ENCODE results near the gene C5AR2. TPM values are rescaled to one million over a fixed set of nuclear protein-coding genes. Genes with fewer than 3 reads are reported as not detected.

The C5AR2 gene
- polyA plus RNA-seq, 1 of the 3 experiments (the other 2 are of a cell fraction) = not detected

DNA sequence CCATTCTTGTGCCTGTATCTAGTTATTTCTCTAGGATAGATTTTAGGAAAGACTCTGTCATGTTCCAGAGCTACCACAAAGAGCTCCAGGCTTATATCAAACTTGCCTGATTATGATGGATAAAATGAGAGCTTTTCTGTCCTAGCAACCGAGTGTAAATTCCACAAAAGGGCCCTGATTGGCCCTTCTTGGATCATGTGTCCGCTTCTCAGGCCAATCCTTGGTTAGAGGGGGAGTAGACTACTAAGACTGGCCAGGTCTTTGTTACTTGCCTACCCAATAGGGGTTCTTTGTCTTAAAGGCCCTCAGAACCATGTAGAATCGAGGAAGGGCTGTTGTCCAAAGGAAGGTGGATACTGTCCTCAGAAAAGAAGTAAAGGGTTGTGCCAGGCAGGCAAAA, 19.6 kb downstream of the C5AR2 start:
- H3F3A ChIP-seq (replicated peaks; ENCODE audit: insufficient read depth) = peaks cover 4% of the 10 kb centered on the region
- H4K20me1 ChIP-seq (ENCODE audit: insufficient read depth) = 0 out of 2 replicates have a peak, but pooled peaks cover 5% of the 10 kb centered on the region
- H3K36me3 ChIP-seq (replicated peaks in 1 of 2; ENCODE audit: control insufficient read depth in 1 of 2, insufficient read depth in 2 of 2, low read length in 1 of 2) = peaks cover 27 to 39% of the 10 kb centered on the region in 2 experiments
- peaks cover 56% of the 10 kb centered on the region for H3K79me2 ChIP-seq (ENCODE audit: insufficient read depth)
- peak; percentile 70 for DNase-seq
- peak; percentile 38; the same call in 1 of the 2 replicates for TF ChIP-seq USF2 (IDR thresholded peaks at IDR 0.05; ENCODE audit: borderline replicate concordance, low read depth, low read length)
- TF ChIP-seq RFX5 (IDR thresholded peaks at IDR 0.05; ENCODE audit: low read length) = peak; percentile 99
- TF ChIP-seq RAD21 (IDR thresholded peaks at IDR 0.05; ENCODE audit: low read length) = no peak
- TF ChIP-seq REST (IDR thresholded peaks at IDR 0.05; ENCODE audit: low read depth, low read length) = no peak
- TF ChIP-seq, protein P1, sequence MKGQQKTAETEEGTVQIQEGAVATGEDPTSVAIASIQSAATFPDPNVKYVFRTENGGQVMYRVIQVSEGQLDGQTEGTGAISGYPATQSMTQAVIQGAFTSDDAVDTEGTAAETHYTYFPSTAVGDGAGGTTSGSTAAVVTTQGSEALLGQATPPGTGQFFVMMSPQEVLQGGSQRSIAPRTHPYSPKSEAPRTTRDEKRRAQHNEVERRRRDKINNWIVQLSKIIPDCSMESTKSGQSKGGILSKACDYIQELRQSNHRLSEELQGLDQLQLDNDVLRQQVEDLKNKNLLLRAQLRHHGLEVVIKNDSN (IDR thresholded peaks at IDR 0.05; ENCODE audit: borderline replicate concordance, low read depth) = peak; percentile 80; the same call in 1 of the 2 replicates
- H3K9me3 ChIP-seq = no peaks in the 10 kb centered on the region
- ChIA-PET CTCF (interaction anchor here (0.9 to 2.2 kb wide), 3 partner anchors 15 to 40 kb away, joined by 3 to 11 read pairs (median 5); no protein-coding TSS in a partner anchor), POLR2A (no interaction called here)
- peak overlapping the region; percentile 91; the same call in 1 of the 2 replicates for H3K4me2 ChIP-seq
- H3K9me2 ChIP-seq = no peaks in the 10 kb centered on the region
- 80% methylated on average over 3 of the region's 3 CpGs for WGBS (ENCODE audit: low lambda C conversion rate)
- H3K4me1 ChIP-seq (ENCODE audit: control insufficient read depth in 1 of 2, insufficient read depth in 2 of 2, low read depth in 1 of 2, low read length in 1 of 2) = peaks cover 8 to 17% of the 10 kb centered on the region in 2 experiments; a peak in 2 of 4 replicates
- no peak overlapping the region for H2AFZ ChIP-seq (ENCODE audit: low read depth)
- H3K27me3 ChIP-seq (ENCODE audit: insufficient read depth) = no peaks in the 10 kb centered on the region
- peak overlapping the region in 1 of 2 experiments; percentile 53; a peak in 2 of 4 replicates for H3K27ac ChIP-seq (ENCODE audit: low read depth in 2 of 2, low read length in 1 of 2)
- H3K9ac ChIP-seq = no peak overlapping the region
- H3K4me3 ChIP-seq (ENCODE audit: low read depth in 2 of 2, low read length in 1 of 2) = no peak overlapping the region

- Histone ChIP-seq H3K9me3 (no peaks in the 10 kb centered on the region), H3K79me2 (ENCODE audit: insufficient read depth) (peaks cover 60% of the 10 kb centered on the region), H3K27me3 (ENCODE audit: insufficient read depth) (no peaks in the 10 kb centered on the region), H2AFZ (ENCODE audit: low read depth) (no peak overlapping the region), H3K4me2 (peak overlapping the region; percentile 91; the same call in 1 of the 2 replicates), H3K4me3 (ENCODE audit: low read depth in 2 of 2, low read length in 1 of 2) (no peak overlapping the region), H3K9ac (no peak overlapping the region), H3K9me2 (no peaks in the 10 kb centered on the region), H3K36me3 (replicated peaks in 1 of 2; ENCODE audit: control insufficient read depth in 1 of 2, insufficient read depth in 2 of 2, low read length in 1 of 2) (peaks cover 32 to 44% of the 10 kb centered on the region in 2 experiments), H3K4me1 (ENCODE audit: control insufficient read depth in 1 of 2, insufficient read depth in 2 of 2, low read depth in 1 of 2, low read length in 1 of 2) (peaks cover 8 to 17% of the 10 kb centered on the region in 2 experiments; a peak in 2 of 4 replicates), H3F3A (replicated peaks; ENCODE audit: insufficient read depth) (no peaks in the 10 kb centered on the region), H4K20me1 (ENCODE audit: insufficient read depth) (0 out of 2 replicates have a peak, but pooled peaks cover 5% of the 10 kb centered on the region), H3K27ac (ENCODE audit: low read depth in 2 of 2, low read length in 1 of 2) (peak overlapping the region in 1 of 2 experiments; percentile 53; a peak in 2 of 4 replicates)
- DNase-seq = peak; percentile 5
- 69% methylated on average over 2 of the region's 2 CpGs for WGBS (ENCODE audit: low lambda C conversion rate)
- CTCF ChIA-PET = interaction anchor here (0.8 to 2.2 kb wide), 5 partner anchors 15 to 355 kb away, joined by 3 to 11 read pairs (median 3); no protein-coding TSS in a partner anchor
- TF ChIP-seq, protein P2, sequence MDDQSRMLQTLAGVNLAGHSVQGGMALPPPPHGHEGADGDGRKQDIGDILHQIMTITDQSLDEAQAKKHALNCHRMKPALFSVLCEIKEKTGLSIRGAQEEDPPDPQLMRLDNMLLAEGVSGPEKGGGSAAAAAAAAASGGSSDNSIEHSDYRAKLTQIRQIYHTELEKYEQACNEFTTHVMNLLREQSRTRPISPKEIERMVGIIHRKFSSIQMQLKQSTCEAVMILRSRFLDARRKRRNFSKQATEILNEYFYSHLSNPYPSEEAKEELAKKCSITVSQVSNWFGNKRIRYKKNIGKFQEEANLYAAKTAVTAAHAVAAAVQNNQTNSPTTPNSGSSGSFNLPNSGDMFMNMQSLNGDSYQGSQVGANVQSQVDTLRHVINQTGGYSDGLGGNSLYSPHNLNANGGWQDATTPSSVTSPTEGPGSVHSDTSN (IDR thresholded peaks at IDR 0.05) = no peak
- TF ChIP-seq, protein P1 (IDR thresholded peaks at IDR 0.05; ENCODE audit: borderline replicate concordance, low read depth) = peak; percentile 38; the same call in 1 of the 2 replicates
- POLR2A ChIA-PET = no interaction called here
Measured at GRCh38 chr19:47352095-47352494, 20.1 kb downstream of the C5AR2 start.

Data from SK-N-SH (cell line).